Activated CD4-positive, alpha-beta T cell treated with anti-CD3 and anti-CD28 coated beads for 1 hour (primary cell): ENCODE measurements around the gene ARHGAP31.
"Not testable (repeated sequence)": the region's sequence is repeated elsewhere in the genome, so short reads cannot be mapped to it uniquely, and the experiment has no call there.

Experiments used
- DNase-seq: peaks from one replicate; pipeline ENCODE4 v3.0.0-alpha.2; 2020

ARHGAP31 gene

GRCh38 chr3:119352863-119353527, 58.8 kb downstream of the ARHGAP31 start:
- no peak for DNase-seq

DNA sequence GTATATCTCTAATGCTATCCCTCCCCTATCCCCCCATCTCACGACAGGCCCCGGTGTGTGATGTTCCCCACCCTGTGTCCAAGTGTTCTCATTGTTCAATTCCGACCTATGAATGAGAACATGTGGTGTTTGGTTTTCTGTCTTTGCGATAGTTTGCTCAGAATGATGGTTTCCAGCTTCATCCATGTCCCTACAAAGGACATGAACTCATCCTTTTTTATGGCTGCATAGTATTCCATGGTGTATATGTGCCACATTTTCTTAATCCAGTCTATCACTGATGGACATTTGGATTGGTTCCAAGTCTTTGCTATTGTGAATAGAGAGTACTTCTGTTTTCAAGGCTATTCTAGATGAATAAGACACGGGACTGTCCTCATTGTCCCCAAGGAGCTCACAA, 61.4 kb downstream of the ARHGAP31 start:
- not testable (repeated sequence) for DNase-seq

DNA sequence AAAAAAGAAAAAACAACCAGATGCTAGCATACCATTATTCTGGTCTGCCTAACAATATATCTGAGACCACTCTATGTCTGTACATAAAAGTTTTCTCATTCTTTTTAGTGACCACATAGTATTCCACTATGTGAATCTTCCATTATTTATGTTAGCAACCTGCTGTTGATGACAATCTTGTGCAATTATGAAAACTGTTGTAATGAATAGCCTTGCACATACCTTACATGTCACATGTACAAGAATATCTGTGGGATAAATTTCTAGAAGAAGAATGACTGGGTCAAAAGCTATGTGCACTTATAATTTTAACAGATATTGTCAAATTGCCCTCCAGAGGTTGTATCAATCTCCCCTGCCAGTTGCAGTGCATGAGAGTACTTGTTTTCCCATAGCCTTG, 62.5 kb downstream of the ARHGAP31 start:
- DNase-seq = no peak

- no peak for DNase-seq
Measured at GRCh38 chr3:119357190-119357589, 63.0 kb downstream of the ARHGAP31 start.

- no peak for DNase-seq
Measured at GRCh38 chr3:119359476-119360326, 65.5 kb downstream of the ARHGAP31 start.

GRCh38 chr3:119360736-119361462, 66.7 kb downstream of the ARHGAP31 start:
- DNase-seq = no peak

DNA sequence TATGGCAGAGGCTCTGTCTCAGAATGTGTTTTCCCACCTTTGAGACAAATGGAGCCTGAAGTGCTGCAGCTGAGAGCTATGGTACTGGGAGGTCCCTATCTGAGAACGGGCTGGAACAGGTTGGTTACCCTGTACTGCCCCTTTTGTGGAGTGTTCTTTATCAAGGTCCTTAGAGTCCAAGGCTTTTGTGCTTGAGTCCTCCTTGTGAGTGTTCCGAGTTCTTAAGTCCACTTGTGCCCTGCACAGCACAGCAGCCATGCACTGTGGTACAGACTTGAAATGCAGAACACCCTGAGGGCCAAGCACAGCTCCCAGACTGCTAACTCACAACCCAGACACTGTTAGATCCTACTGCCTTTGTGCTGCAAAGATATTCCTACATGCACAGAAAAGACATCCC, 67.8 kb downstream of the ARHGAP31 start:
- no peak for DNase-seq

GRCh38 chr3:119362940-119363725, 69.0 kb downstream of the ARHGAP31 start:
- DNase-seq = no peak

DNA sequence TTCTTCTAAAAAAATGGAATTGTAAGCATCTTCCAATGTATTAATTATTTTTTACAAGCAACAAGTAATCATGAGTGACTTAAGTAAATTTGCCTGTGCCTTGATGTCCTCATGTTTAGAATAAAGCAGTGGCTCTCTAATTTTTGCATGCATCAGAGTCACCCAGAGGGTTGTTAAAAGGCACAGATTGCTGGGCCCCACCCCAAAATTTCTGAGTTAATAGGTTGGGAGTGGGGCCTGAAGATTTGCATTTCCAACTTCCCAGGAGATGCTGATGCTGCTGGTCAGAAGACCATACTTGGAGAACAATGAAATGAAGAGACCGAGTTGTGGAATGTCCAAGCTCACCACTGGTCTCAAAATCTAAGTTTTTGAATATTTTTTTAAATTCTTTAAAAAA, 70.2 kb downstream of the ARHGAP31 start:
- DNase-seq = no peak

- DNase-seq = no peak
Measured at GRCh38 chr3:119365418-119365817, 71.2 kb downstream of the ARHGAP31 start.

GRCh38 chr3:119367000-119367399, 72.8 kb downstream of the ARHGAP31 start:
- DNase-seq = no peak

- DNase-seq = no peak
Measured at GRCh38 chr3:119368298-119368697, 74.1 kb downstream of the ARHGAP31 start.

- not testable (repeated sequence) for DNase-seq
Measured at GRCh38 chr3:119371786-119372185, 77.6 kb downstream of the ARHGAP31 start.

DNA sequence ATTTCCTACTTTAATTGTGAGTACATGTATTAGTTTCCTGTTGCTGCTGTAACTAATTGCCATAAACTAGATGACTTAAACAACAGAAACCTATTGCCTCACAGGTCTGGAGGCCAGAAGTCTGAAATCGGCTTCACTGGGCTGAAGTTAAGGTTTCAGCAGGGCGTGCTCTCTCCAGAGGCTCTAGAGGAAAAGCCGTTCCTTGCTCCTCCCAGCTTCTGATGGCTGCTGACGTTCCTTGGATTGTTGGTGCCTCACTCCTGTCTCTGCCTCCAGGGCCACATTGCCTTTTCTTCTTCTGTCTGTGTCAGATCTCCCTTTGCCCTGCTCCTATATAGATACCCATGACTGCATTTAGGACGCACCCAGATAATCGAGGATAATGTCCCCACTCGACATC, 80.9 kb downstream of the ARHGAP31 start:
- no peak for DNase-seq

- no peak for DNase-seq
Measured at GRCh38 chr3:119375510-119375909, 81.3 kb downstream of the ARHGAP31 start.

DNA sequence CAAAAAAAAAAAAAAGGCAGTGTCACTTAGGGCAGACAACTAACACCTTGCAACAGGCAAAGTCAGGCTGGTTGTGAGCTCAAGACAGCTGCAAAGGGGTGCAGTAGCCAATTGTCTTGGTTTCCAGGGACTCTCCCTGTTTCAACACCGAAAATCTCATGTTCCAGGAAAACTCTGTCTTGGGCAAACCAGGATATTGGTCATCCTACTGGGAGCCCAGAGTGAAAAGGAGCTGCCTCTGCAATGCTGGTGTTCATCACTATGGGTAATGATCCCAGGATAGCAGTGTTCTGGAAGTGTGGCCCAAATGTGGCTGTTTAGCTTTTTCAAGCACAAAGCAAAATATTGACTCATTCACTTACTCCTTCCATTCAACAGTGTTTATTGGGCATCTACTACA, 82.6 kb downstream of the ARHGAP31 start:
- no peak for DNase-seq

DNA sequence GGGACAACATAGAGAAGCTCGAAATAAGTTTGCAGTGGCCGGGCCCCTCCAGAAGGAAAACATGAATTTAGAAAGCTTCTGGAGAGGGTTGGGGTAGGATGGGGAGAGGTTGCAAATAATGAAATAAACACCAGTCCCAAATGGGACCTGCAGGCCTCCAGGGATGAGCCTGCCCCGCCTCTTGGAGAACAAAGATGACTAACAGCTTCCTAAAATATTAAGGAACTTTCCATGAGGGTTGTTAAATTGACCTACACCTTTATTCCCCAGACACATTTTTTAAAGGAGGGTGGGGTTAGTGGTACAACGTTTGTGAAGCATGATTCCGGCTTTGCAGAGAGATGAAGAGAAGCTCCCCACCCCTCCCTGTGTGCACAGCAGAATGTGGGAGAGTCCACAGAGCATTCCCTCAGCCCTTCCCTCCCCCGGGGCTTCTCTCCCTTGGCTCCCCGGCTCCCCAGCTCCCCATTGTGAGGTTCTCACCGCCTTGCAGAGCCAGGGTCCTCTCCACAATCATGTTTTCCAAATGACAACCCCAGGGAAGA, 84.1 kb downstream of the ARHGAP31 start:
- no peak for DNase-seq

DNA sequence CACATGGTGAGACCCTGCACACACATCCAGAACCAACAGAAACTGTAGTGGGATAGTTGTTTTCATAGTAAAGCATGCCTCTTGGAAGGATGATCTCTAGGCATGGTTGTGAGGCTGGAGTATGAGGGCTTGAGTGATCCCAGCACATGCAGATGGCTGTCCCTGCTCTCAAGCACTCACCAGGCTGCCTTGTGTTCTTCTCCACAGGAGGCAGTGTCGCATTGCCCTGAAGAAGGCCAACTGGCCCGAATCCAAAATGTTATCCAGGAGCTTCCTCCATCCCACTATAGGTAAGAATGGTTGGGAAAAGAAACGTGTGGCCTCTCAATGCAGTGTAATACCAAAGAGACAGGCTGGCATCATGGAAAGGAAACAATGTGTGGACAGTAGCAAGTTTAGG, 86.5 kb downstream of the ARHGAP31 start:
- DNase-seq = no peak

DNA sequence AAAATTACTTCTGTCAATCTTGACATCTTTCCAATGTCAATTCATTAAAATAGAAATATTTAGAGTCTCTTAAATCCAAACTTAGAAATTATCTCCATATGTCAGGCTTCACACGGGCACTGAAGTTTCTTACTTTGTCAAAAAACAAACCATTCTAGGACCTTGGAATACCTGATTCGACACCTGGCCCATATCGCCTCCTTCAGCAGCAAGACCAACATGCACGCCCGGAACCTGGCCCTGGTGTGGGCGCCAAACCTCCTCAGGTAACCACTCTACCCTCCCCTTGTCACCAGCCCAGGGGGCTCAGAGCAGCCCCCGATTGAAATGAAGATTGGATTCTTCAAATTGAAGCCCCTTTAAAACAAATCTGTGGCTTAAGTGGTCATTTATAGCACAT, 88.0 kb downstream of the ARHGAP31 start:
- DNase-seq = no peak

- DNase-seq = no peak
Measured at GRCh38 chr3:119388577-119388976, 94.4 kb downstream of the ARHGAP31 start.

DNA sequence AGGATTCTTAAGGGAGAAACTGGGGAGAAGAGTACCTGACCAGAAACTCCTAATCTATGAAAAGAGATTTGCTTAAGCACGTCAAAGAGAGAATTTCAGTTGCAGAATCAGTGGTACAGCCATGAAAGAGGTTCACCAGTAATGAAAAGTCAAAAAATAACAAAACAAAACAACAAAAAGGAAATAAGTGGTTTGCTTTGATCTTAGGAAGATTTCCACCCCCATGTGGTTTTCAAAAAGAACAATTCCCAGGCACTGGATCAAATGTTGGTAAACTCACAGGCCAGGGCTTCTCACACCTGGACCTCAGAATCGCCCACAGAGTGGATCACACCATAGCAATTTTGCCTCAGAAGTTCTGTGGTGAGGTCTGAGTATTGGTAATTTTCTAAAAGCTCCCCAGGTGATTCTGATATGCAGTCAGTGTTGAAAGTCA, 101.8 kb downstream of the ARHGAP31 start:
- DNase-seq = no peak

DNA sequence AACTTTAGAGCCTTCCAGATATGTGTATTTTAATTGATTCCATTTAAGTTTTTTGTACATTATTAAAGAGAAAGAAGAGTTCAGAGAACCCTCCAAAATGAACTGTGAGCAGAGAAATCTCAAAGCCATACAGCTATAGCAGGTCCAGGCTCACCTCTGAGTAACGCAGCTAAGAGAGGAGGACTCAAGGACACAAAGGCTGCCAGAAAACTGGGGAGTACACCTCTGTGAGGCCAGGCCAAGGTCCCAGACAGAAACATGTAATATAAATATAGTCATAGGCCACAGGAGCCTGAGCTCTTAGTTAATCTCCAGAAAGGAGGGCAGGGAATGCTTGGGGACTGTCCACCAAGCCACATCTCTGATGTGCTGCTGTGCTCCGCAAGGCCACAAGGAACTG, 102.7 kb downstream of the ARHGAP31 start:
- DNase-seq = no peak

- DNase-seq = no peak
Measured at GRCh38 chr3:119400466-119400865, 106.3 kb downstream of the ARHGAP31 start.
